Fibroblast of lung (primary cell): Measurements from ENCODE around the gene NR2E1.

ENCODE experiments used
- EZH2 ChIP-seq: IDR thresholded peaks from 2 replicates; pipeline ENCODE4 v1.5.1; 2012; ENCODE audit warnings: low read length, control low read depth, mild to moderate bottlenecking; ENCODE audit errors: missing control alignments
- TF ChIP-seq, protein P1 (sequence below), 2 donors: IDR thresholded peaks in 1 of 2; conservative IDR thresholded peaks in 1 of 2; 1 replicate in 1 of 2; 2 replicates in 1 of 2; pipeline ENCODE4 v1.5.1; 2011 to 2012; ENCODE audit warnings: low read length in 2 of 2, control low read depth in 1 of 2, inconsistent platforms in 1 of 2, low read depth in 1 of 2, mild to moderate bottlenecking in 1 of 2

DNA sequence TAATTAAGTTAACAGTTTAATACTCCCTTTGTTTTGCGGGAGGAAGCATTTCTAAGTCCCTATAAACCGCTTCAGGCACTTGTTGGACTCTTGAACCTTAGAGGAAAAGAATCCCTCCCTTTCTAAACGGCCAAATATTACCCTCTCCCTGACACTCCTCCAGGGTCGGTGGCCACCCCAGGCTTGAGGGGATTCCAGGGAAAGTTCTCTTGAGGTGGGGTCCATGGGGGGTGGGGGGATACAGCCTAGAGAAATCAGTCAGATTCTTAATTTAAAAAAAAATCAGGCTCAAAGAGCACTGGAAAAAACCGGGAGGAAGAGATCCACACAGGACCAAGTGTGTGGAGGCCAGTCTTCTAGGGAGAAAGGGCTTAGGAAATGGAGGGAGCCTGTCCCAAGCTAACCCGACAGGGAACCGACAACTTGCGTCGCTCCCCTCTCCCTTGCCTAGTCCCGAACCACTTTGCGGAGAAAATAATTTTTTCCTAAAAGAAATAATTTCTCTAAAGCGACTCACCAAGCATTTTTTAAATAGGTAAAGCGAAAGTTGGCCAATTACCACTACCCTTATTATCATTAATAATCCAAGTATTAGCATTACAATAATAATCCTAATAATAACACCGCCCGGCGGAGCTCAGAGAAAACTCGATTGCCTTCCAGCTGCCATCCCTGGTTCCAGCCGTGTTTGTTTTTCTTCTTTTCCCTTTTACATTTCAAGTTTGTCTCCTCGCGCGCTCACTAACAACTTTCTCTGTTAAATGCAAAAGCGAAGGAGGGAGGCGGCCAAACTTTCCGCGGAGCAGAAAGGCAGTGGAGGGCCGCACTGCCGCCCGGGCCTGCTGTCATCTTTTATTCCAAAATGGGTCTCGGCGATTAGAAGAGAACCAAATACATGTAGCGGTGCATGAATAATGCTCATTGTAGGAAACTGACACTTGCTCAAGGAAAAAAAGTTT, 4.8 kb downstream of the NR2E1 start:
- TF ChIP-seq, protein P1, sequence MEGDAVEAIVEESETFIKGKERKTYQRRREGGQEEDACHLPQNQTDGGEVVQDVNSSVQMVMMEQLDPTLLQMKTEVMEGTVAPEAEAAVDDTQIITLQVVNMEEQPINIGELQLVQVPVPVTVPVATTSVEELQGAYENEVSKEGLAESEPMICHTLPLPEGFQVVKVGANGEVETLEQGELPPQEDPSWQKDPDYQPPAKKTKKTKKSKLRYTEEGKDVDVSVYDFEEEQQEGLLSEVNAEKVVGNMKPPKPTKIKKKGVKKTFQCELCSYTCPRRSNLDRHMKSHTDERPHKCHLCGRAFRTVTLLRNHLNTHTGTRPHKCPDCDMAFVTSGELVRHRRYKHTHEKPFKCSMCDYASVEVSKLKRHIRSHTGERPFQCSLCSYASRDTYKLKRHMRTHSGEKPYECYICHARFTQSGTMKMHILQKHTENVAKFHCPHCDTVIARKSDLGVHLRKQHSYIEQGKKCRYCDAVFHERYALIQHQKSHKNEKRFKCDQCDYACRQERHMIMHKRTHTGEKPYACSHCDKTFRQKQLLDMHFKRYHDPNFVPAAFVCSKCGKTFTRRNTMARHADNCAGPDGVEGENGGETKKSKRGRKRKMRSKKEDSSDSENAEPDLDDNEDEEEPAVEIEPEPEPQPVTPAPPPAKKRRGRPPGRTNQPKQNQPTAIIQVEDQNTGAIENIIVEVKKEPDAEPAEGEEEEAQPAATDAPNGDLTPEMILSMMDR (conservative IDR thresholded peaks at IDR 0.05 in 1 of 2, IDR thresholded peaks at IDR 0.05 in 1 of 2; ENCODE audit: low read depth in 1 of 2, low read length in 2 of 2), result no peak
- peak; percentile 62 for TF ChIP-seq EZH2
